Measurements from ENCODE around the gene MAN1A1. TPM values are rescaled to one million over a fixed set of nuclear protein-coding genes. Genes with fewer than 3 reads are reported as not detected.

MAN1A1 gene
- total and polyA plus RNA-seq, 2 of the 4 experiments (the other 2 are of a cell fraction): 5.9 to 6.4 TPM

DNA sequence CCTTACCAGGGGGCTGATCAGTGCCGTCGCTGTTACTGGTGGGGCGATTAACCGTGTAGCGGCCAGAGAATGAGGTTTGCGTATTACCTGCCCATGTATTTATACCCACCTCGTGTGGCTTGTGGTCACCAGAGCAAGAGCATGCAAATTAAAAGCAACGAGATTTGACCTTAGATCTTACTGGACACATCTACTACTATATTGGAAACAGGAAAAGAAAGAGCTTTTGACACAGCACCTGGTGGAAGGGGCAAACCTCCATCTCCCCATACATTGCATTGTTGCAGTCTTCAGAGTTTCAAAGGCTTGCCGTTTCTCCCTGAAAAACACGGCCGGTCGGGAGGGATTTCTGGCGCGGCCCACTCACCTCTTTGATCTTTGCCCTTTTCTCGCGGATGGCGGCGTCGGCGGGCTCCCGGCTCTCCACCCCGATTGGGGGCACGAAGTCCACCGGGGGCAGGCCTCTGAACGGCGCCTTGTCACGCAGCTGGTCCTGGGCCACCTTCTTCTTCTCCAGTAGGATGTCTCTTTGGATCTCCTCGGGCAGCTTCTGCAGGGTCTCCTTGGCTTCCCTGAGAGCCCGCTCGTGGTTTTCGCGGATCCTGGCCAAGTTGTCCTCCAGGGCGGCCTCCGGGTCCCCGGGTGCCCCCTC lies 1.3 kb downstream of the MAN1A1 start:
- peak overlapping the region; percentile 99 for H3K4me2 ChIP-seq (ENCODE audit: low read depth, low read length)
- no peak overlapping the region; the same call in 1 of the 2 replicates for H4K91ac ChIP-seq (ENCODE audit: insufficient read depth, low read depth, low read length)
- H4K8ac ChIP-seq (ENCODE audit: low read depth in 2 of 2, low read length in 2 of 2): no peak overlapping the region
- no peak overlapping the region for H2BK5ac ChIP-seq (ENCODE audit: low read depth, low read length, poor library complexity, severe bottlenecking)
- peak overlapping the region; percentile 60 for H3K9ac ChIP-seq (ENCODE audit: low read depth, low read length)
- TF ChIP-seq, protein P1, sequence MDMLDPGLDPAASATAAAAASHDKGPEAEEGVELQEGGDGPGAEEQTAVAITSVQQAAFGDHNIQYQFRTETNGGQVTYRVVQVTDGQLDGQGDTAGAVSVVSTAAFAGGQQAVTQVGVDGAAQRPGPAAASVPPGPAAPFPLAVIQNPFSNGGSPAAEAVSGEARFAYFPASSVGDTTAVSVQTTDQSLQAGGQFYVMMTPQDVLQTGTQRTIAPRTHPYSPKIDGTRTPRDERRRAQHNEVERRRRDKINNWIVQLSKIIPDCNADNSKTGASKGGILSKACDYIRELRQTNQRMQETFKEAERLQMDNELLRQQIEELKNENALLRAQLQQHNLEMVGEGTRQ (IDR thresholded peaks at IDR 0.05; ENCODE audit: low read depth, low read length): no peak
- TF ChIP-seq MXI1 (IDR thresholded peaks at IDR 0.05; ENCODE audit: borderline replicate concordance, low read depth, low read length): no peak
- no peaks in the 10 kb centered on the region; the same call in 1 of the 2 replicates for H3K9me1 ChIP-seq (ENCODE audit: insufficient read depth, low read length)
- no peak overlapping the region for H3K18ac ChIP-seq (ENCODE audit: low read depth, low read length)
- peaks cover 5% of the 10 kb centered on the region; the same call in 1 of the 2 replicates for H3K4me1 ChIP-seq (ENCODE audit: control insufficient read depth, insufficient read depth, low read length)
- peak overlapping the region; percentile 77 for H2AK9ac ChIP-seq (replicated peaks; ENCODE audit: low read depth, low read length, poor library complexity)
- peak overlapping the region; percentile 98 for H2AFZ ChIP-seq (replicated peaks; ENCODE audit: low read length, poor library complexity)
- H4K5ac ChIP-seq (ENCODE audit: low read depth, low read length): no peak overlapping the region
- ATAC-seq (ENCODE audit: low read depth) (peak; percentile 1; the same call in 1 of the 2 replicates), DNase-seq (no peak)
- ChIA-PET POLR2A (ENCODE audit: unreplicated experiment) (interaction anchor here (0.5 kb wide), 1 partner anchor 23 kb away, joined by 4 read pairs; no protein-coding TSS in a partner anchor), CTCF (no interaction called here)
- H4K20me1 ChIP-seq (ENCODE audit: insufficient read depth, low read length): no peaks in the 10 kb centered on the region
- no peaks in the 10 kb centered on the region for H3K9me3 ChIP-seq (ENCODE audit: control insufficient read depth, insufficient read depth, low read length)
- 1% methylated on average over 26 of the region's 35 CpGs; no CpG with 5 or more reads in 1 of the 2 experiments for WGBS, 2 experiments (ENCODE audit: extremely low coverage in 2 of 2, insufficient read length in 1 of 2)
- H3K14ac ChIP-seq (replicated peaks; ENCODE audit: low read depth, low read length): 0 out of 2 replicates have a peak overlapping the region, but pooled peaks have one; percentile 58
- H2BK120ac ChIP-seq (ENCODE audit: low read depth, low read length): no peak overlapping the region
- H2AK5ac ChIP-seq (ENCODE audit: low read depth, low read length): no peak overlapping the region
- dilution Hi-C loops (cut with HindIII; ENCODE audit: low sequenced_read_pairs, unreplicated experiment): no loop called here
- no peaks in the 10 kb centered on the region for H3K27me3 ChIP-seq (ENCODE audit: control insufficient read depth, insufficient read depth, low read length)
- 0 out of 2 replicates have a peak overlapping the region, but pooled peaks have one; percentile 1 for H2BK20ac ChIP-seq (ENCODE audit: low read depth, low read length)
- peak overlapping the region; percentile 98 for H3K4me3 ChIP-seq (ENCODE audit: insufficient read depth, low read depth, low read length)
- no peak overlapping the region for H3K27ac ChIP-seq (ENCODE audit: insufficient read depth, low read length)
- H2BK15ac ChIP-seq (ENCODE audit: low read depth, low read length): no peak overlapping the region
- BruUV-seq (replicated peaks): no TSS peak
- in situ Hi-C loops (cut with MboI; ENCODE audit: low sequenced_read_pairs): loop anchor here (5.0 kb wide), 1 partner anchor 196 kb away; no protein-coding TSS in a partner anchor
- intact Hi-C loops (cut with micrococcal nuclease): loop anchor here (5.0 to 10.0 kb wide), 2 partner anchors 86 to 1987 kb away; partner anchors contain the start of gene TBC1D32
- no peaks in the 10 kb centered on the region for H3K36me3 ChIP-seq (ENCODE audit: control insufficient read depth, insufficient read depth, low read length)
- H3K23ac ChIP-seq (ENCODE audit: low read depth, low read length): peak overlapping the region; percentile 10; the same call in 1 of the 2 replicates
- H3K56ac ChIP-seq (ENCODE audit: extremely low read depth, insufficient read depth, low read length): no peak overlapping the region
- H3K79me1 ChIP-seq (ENCODE audit: low read depth in 1 of 2, low read length in 2 of 2): peaks cover 5 to 16% of the 10 kb centered on the region in 2 experiments; a peak in 3 of 4 replicates
- peak overlapping the region; percentile 15 for H3K4ac ChIP-seq (ENCODE audit: low read depth, low read length)
